IPS DF 19.7 (cell line): ENCODE results near the gene RB1.
"Not testable (repeated sequence)": the region's sequence is repeated elsewhere in the genome, so short reads cannot be mapped to it uniquely, and the experiment has no call there.

Experiments used
- DNase-seq: peaks from one replicate; pipeline ENCODE4 v3.0.0-alpha.2; 2013; ENCODE audit warnings: low read depth, low spot score

RB1 gene

DNA sequence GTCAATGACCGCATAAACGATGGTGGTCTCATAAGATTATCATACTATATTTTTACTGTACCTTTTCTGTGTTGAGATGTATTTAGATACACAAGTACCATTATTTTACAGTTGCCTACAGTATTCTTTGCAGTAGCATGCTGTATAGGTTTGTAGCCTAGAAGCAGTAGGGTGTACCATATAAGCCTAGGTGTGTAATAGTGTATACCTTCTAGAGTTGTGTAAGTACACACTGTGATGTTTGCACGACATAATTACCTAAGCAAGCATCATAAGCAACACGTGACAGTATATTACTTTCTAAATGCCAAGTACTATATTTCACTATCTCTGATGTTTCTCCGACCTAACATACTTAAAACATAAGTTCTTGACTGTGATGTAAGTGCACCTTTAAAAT, 106.6 kb downstream of the RB1 start:
- DNase-seq: no peak

GRCh38 chr13:48411147-48411794, 107.7 kb downstream of the RB1 start:
- DNase-seq: no peak

GRCh38 chr13:48411841-48412531, 108.4 kb downstream of the RB1 start:
- DNase-seq: no peak

DNA sequence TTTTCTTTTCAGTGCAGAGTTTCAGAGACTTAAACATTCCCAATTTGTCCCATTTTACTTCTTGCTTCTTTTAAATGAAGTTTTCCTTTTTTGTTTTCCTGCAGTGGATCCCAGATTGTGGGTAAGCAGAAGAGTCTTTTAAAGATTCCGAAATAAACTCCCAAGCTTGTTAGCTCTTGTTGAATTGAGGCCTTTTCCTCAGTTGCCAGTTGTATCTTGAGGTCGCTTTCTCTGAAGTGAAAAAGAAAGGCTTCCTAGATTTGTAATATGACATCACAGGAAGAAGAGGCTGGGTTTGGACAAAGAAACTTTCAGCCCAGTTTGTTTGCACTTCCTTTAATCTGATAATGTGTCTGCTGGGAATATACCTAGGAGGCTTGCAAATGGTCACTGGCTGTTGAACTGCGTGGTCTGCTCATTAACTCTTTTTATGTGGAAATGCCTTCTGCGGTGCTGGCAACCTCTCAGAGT, 109.4 kb downstream of the RB1 start, which contains the start of gene LPAR6:
TSS of gene LPAR6 (minus strand) at position 233 of the 471 bp plus-strand sequence. CDS start 690 bp downstream, outside the sequence.
- DNase-seq: peak; percentile 25

DNA sequence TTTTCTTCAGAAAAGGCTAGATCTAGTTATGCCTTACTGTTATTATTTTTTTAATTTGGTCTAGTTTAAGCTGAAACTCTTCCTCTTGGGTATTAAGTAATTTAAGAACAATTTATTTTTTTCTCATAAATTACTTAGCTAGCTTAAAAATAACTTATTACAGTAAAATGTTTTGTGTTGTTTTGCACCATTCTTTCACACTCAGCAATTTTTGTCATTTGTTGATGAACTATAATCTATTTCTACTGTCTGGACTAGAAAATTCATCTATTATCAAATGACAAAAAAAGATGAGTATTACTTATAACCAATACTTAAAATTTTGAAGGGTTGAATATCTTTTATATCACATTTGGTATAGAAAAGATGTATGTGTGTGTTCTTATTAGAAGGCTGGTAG, 111.0 kb downstream of the RB1 start:
- no peak for DNase-seq

- no peak for DNase-seq
Measured at GRCh38 chr13:48415516-48415915, 112.0 kb downstream of the RB1 start.

GRCh38 chr13:48422003-48422402, 118.5 kb downstream of the RB1 start:
- DNase-seq: not testable (repeated sequence)

GRCh38 chr13:48424212-48424611, 120.7 kb downstream of the RB1 start:
- DNase-seq: no peak

DNA sequence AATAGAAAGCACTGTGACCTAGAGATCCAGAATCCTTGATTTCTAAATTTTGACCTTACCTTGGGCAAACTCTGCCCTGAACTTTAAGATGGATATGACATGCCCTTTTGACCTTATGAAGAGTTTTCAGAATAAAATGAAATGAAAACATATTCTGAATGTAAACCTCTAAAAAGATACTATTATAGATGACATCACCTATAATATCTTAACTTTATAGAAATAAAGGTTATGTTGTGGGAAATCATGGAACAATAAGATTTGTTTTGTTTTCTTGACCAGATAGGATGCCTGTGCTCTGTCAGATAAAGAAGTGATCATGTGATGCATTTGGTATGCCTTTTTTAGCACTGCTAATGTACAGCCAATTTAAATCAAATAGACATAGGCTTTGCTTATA, 122.5 kb downstream of the RB1 start:
- DNase-seq: no peak

GRCh38 chr13:48426755-48427298, 123.3 kb downstream of the RB1 start:
- not testable (repeated sequence) for DNase-seq

DNA sequence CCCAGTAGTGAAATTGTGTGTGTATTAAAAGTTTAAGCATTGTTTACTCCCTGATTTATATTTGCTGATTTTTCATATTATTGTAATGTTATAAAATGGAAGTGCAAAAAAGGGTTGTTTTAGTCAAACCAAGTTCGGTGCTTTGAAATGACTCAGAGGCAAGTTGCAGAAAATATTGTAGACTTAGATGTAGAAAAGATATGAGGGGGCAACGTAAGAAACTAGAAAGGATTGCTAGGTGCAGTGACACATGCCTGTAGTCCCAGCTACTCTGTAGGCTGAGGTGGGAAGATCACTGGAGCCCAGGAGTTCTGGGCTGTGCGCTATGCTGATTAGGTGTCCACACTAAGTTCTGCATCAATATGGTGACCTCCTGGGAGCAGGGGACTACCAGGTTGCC, 125.5 kb downstream of the RB1 start:
- DNase-seq: no peak

DNA sequence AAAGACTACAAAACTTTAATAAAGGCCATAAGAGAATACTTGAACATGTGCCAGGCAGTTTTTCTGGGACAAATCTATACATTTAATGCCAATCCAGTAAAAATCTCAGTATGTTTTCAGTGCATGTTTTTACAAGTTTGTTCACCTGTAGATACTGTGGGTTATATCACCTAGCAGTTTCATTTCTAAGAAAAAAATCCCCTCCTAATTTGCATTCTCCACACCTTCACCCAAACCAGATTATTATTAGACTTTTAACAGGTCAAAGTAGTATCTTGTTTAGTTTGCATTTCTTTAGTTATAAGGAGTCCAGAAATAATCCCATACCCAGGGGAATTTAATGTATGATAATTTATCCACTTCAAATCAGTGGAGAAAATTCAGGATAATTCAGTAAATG, 126.3 kb downstream of the RB1 start:
- no peak for DNase-seq

- no peak for DNase-seq
Measured at GRCh38 chr13:48431431-48431830, 127.9 kb downstream of the RB1 start.

GRCh38 chr13:48431987-48432615, 128.6 kb downstream of the RB1 start:
- no peak for DNase-seq

DNA sequence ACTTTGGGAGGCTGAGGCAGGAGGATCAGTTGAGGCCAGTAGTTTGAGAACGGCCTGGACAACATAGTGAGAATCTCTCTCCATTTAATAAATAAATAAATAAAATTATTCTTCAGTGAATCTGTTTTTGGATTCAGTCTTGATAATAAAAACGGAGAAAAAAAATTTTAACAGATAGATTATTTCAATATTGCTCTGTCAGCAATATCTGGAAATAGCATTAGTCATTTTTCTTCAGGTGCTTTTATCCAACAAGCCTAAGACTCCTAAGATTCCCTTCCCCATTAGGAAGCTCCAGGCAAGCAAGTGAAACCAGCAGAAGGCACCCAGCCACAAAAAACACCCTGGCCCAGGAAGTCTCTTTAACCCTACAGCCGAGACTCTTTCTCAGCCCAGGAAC, 130.6 kb downstream of the RB1 start:
- no peak for DNase-seq

- DNase-seq: no peak
Measured at GRCh38 chr13:48436661-48437288, 133.2 kb downstream of the RB1 start.

- DNase-seq: no peak
Measured at GRCh38 chr13:48437371-48437770, 133.8 kb downstream of the RB1 start.

DNA sequence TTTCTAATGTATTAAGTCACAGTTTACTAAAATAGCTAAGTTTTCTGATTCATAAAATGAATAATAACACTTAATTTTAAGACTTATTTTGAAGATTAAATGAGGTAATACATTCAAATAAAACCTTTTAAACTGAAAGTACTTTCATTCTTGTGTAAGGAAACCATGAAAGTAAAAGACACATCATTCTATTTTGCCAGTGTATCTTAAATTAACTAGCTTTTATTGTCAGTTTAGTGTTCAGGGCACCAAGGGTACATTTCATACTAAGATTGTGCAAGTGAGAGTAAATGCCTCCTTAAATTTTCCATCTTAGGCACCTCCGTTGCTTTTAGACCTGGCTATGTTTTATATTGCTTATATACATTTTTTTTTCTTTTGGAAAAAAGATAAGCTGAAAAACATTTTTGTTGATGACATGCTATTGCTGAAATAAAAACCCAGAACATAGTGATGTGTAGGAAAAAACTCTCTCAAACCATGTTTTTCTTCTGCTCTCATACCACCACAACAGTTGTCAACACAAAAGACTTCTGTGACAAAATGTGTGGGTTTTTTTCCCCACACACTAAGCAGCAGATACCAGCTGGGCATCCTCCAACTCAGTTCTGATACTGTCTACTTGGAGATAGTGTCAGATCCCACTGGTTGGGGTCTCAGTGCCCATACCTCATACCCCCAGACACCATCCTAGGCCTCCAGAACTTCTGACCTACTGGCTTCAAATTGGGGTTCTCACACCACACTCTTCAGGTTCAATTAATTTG, 140.1 kb downstream of the RB1 start:
- DNase-seq: no peak

- no peak for DNase-seq
Measured at GRCh38 chr13:48446464-48446863, 142.9 kb downstream of the RB1 start.

DNA sequence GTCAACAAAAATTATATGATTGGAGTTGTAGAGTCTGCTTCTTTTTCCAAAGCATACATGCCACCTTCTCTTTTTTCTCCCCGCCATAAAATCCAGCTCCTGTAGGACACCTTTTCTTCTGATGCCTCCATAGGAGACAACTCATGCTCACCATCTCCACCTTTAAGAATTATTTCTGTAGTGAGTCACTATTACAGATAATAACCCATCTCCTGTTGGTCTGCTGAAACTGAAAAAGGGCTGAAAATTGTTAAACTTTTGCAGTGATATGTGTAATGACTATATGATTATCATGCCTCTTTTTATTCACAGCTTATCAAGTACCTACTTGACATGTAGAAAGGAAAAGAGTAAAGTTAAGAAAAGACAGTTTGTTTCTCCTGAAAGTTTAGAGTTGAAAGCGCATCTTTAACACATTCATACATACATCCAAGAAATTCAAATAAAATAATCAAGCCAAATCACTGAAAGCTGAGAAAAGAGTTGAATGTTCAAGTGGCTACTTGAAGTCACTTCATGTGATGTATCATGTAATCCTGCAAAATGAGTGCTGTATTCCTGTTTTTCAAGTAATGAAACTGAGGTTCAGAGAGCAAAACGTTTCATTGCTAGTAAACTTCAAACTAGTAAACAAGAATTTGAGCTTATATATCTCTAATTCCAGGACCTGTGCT, 144.9 kb downstream of the RB1 start:
- DNase-seq: no peak
